Measurements from ENCODE around the gene SOX18.

Gene SOX18

GRCh38 chr20:64038224-64038564 lies 11.2 kb downstream of the SOX18 start:
- Histone ChIP-seq H3K9me3 (ENCODE audit: control insufficient read depth, low read depth, low read length) (no peaks in the 10 kb centered on the region), H3K4me1 (ENCODE audit: control insufficient read depth, low read depth, low read length) (peaks cover 16% of the 10 kb centered on the region), H3K27me3 (ENCODE audit: control insufficient read depth, insufficient read depth, low read length) (peaks cover 61% of the 10 kb centered on the region), H3K27ac (ENCODE audit: low read length) (no peak overlapping the region), H3K9ac (ENCODE audit: low read length) (no peak overlapping the region), H3K36me3 (ENCODE audit: control insufficient read depth, low read depth, low read length) (peaks cover under 1% of the 10 kb centered on the region), H3K4me3 (ENCODE audit: low read length) (peak overlapping the region; percentile 53)

- peaks cover 58% of the 10 kb centered on the region for H3K27me3 ChIP-seq (ENCODE audit: control insufficient read depth, insufficient read depth, low read length)
- peaks cover 16% of the 10 kb centered on the region for H3K4me1 ChIP-seq (ENCODE audit: control insufficient read depth, low read depth, low read length)
- H3K27ac ChIP-seq (ENCODE audit: low read length): no peak overlapping the region
- H3K9me3 ChIP-seq (ENCODE audit: control insufficient read depth, low read depth, low read length): no peaks in the 10 kb centered on the region
- peak overlapping the region; percentile 53 for H3K4me3 ChIP-seq (ENCODE audit: low read length)
- peaks cover 6% of the 10 kb centered on the region for H3K36me3 ChIP-seq (ENCODE audit: control insufficient read depth, low read depth, low read length)
- H3K9ac ChIP-seq (ENCODE audit: low read length): no peak overlapping the region
Measured at GRCh38 chr20:64037498-64038213, 11.8 kb downstream of the SOX18 start.

GRCh38 chr20:64037199-64037497 lies 12.3 kb downstream of the SOX18 start:
- H3K27me3 ChIP-seq (ENCODE audit: control insufficient read depth, insufficient read depth, low read length): peaks cover 54% of the 10 kb centered on the region

GRCh38 chr20:64036346-64037198 lies 12.9 kb downstream of the SOX18 start:
- no peak overlapping the region for H3K4me3 ChIP-seq (ENCODE audit: low read length)
- H3K9ac ChIP-seq (ENCODE audit: low read length): no peak overlapping the region
- no peak overlapping the region for H3K27ac ChIP-seq (ENCODE audit: low read length)
- H3K36me3 ChIP-seq (ENCODE audit: control insufficient read depth, low read depth, low read length): peaks cover 16% of the 10 kb centered on the region
- no peaks in the 10 kb centered on the region for H3K9me3 ChIP-seq (ENCODE audit: control insufficient read depth, low read depth, low read length)
- H3K4me1 ChIP-seq (ENCODE audit: control insufficient read depth, low read depth, low read length): peaks cover 12% of the 10 kb centered on the region
- H3K27me3 ChIP-seq (ENCODE audit: control insufficient read depth, insufficient read depth, low read length): peaks cover 48% of the 10 kb centered on the region

More at GRCh38 chr20:64037199-64037497, 12.3 kb downstream of the SOX18 start:
- peaks cover 11% of the 10 kb centered on the region for H3K36me3 ChIP-seq (ENCODE audit: control insufficient read depth, low read depth, low read length)
- peaks cover 16% of the 10 kb centered on the region for H3K4me1 ChIP-seq (ENCODE audit: control insufficient read depth, low read depth, low read length)
- H3K27ac ChIP-seq (ENCODE audit: low read length): no peak overlapping the region
- no peaks in the 10 kb centered on the region for H3K9me3 ChIP-seq (ENCODE audit: control insufficient read depth, low read depth, low read length)
- no peak overlapping the region for H3K4me3 ChIP-seq (ENCODE audit: low read length)
- H3K9ac ChIP-seq (ENCODE audit: low read length): no peak overlapping the region

GRCh38 chr20:64035933-64036345 lies 13.5 kb downstream of the SOX18 start, which contains the start of gene C20orf204:
C20orf204 (plus strand) TSS chr20:64036182; CDS start chr20:64036324, 142 bp downstream.
- H3K9me3 ChIP-seq (ENCODE audit: control insufficient read depth, low read depth, low read length): no peaks in the 10 kb centered on the region
- H3K4me3 ChIP-seq (ENCODE audit: low read length): no peak within 1 kb of the TSS
- H3K36me3 ChIP-seq (ENCODE audit: control insufficient read depth, low read depth, low read length): peaks cover 16% of the 10 kb centered on the region
- peaks cover 42% of the 10 kb centered on the region for H3K27me3 ChIP-seq (ENCODE audit: control insufficient read depth, insufficient read depth, low read length)
- H3K9ac ChIP-seq (ENCODE audit: low read length): no peak within 1 kb of the TSS
- peaks cover 12% of the 10 kb centered on the region for H3K4me1 ChIP-seq (ENCODE audit: control insufficient read depth, low read depth, low read length)
- H3K27ac ChIP-seq (ENCODE audit: low read length): no peak within 1 kb of the TSS

GRCh38 chr20:64035066-64035932 lies 14.1 kb downstream of the SOX18 start:
- no peak overlapping the region for H3K27ac ChIP-seq (ENCODE audit: low read length)
- H3K9ac ChIP-seq (ENCODE audit: low read length): no peak overlapping the region
- no peaks in the 10 kb centered on the region for H3K9me3 ChIP-seq (ENCODE audit: control insufficient read depth, low read depth, low read length)
- H3K4me3 ChIP-seq (ENCODE audit: low read length): no peak overlapping the region
- peaks cover 16% of the 10 kb centered on the region for H3K36me3 ChIP-seq (ENCODE audit: control insufficient read depth, low read depth, low read length)
- H3K4me1 ChIP-seq (ENCODE audit: control insufficient read depth, low read depth, low read length): peaks cover 12% of the 10 kb centered on the region
- peaks cover 36% of the 10 kb centered on the region for H3K27me3 ChIP-seq (ENCODE audit: control insufficient read depth, insufficient read depth, low read length)

- H3K36me3 ChIP-seq (ENCODE audit: control insufficient read depth, low read depth, low read length): peaks cover 27% of the 10 kb centered on the region
- H3K27me3 ChIP-seq (ENCODE audit: control insufficient read depth, insufficient read depth, low read length): peaks cover 23% of the 10 kb centered on the region
- peaks cover 8% of the 10 kb centered on the region for H3K4me1 ChIP-seq (ENCODE audit: control insufficient read depth, low read depth, low read length)
- H3K9ac ChIP-seq (ENCODE audit: low read length): no peak overlapping the region
- H3K4me3 ChIP-seq (ENCODE audit: low read length): no peak overlapping the region
- H3K9me3 ChIP-seq (ENCODE audit: control insufficient read depth, low read depth, low read length): no peaks in the 10 kb centered on the region
- H3K27ac ChIP-seq (ENCODE audit: low read length): no peak overlapping the region
Measured at GRCh38 chr20:64033981-64034493, 15.4 kb downstream of the SOX18 start.

- Histone ChIP-seq H3K9ac (ENCODE audit: low read length) (no peak overlapping the region), H3K4me3 (ENCODE audit: low read length) (no peak overlapping the region), H3K27ac (ENCODE audit: low read length) (no peak overlapping the region), H3K36me3 (ENCODE audit: control insufficient read depth, low read depth, low read length) (peaks cover 36% of the 10 kb centered on the region), H3K27me3 (ENCODE audit: control insufficient read depth, insufficient read depth, low read length) (peaks cover 12% of the 10 kb centered on the region), H3K9me3 (ENCODE audit: control insufficient read depth, low read depth, low read length) (no peaks in the 10 kb centered on the region), H3K4me1 (ENCODE audit: control insufficient read depth, low read depth, low read length) (peaks cover 8% of the 10 kb centered on the region)
Measured at GRCh38 chr20:64032706-64033624, 16.5 kb downstream of the SOX18 start.

- Histone ChIP-seq H3K4me3 (ENCODE audit: low read length) (no peak overlapping the region), H3K27ac (ENCODE audit: low read length) (no peak overlapping the region), H3K27me3 (ENCODE audit: control insufficient read depth, insufficient read depth, low read length) (peaks cover 1% of the 10 kb centered on the region), H3K9ac (ENCODE audit: low read length) (no peak overlapping the region), H3K9me3 (ENCODE audit: control insufficient read depth, low read depth, low read length) (no peaks in the 10 kb centered on the region), H3K4me1 (ENCODE audit: control insufficient read depth, low read depth, low read length) (peaks cover 7% of the 10 kb centered on the region), H3K36me3 (ENCODE audit: control insufficient read depth, low read depth, low read length) (peaks cover 47% of the 10 kb centered on the region)
Measured at GRCh38 chr20:64031822-64032314, 17.6 kb downstream of the SOX18 start.

GRCh38 chr20:64030371-64031134 lies 18.9 kb downstream of the SOX18 start:
- Histone ChIP-seq H3K4me3 (ENCODE audit: low read length) (no peak overlapping the region), H3K36me3 (ENCODE audit: control insufficient read depth, low read depth, low read length) (peaks cover 56% of the 10 kb centered on the region), H3K9ac (ENCODE audit: low read length) (no peak overlapping the region), H3K27ac (ENCODE audit: low read length) (no peak overlapping the region), H3K4me1 (ENCODE audit: control insufficient read depth, low read depth, low read length) (no peaks in the 10 kb centered on the region), H3K9me3 (ENCODE audit: control insufficient read depth, low read depth, low read length) (no peaks in the 10 kb centered on the region), H3K27me3 (ENCODE audit: control insufficient read depth, insufficient read depth, low read length) (no peaks in the 10 kb centered on the region)
